Spleen (tissue), 11 donors: ENCODE results near the gene TENT4B. TPM values are rescaled to one million over a fixed set of nuclear protein-coding genes. Genes with fewer than 3 reads are reported as not detected.
A peak's percentile ranks its signal among the peaks of the same experiment; 100 is the strongest.

Experiments used
- DNase-seq: peaks from one replicate; pipeline ENCODE4 v3.0.0-alpha.2; 2020
- H3K27ac ChIP-seq, 8 donors: fragments of 200-600 bp; sonication (generic) in 7 of 8; 1 replicate in 4 of 8; 2 replicates in 4 of 8; pipeline versions ENCODE4 v1.5.0 to v1.8.0; 2016 to 2021; ENCODE audit warnings: inconsistent platforms in 4 of 8, mild to moderate bottlenecking in 4 of 8, moderate library complexity in 1 of 8
- H3K27me3 ChIP-seq, 7 donors: fragments of 200-600 bp; sonication (generic) in 6 of 7; replicated peaks in 1 of 7; 1 replicate in 4 of 7; 2 replicates in 3 of 7; pipeline versions ENCODE4 v1.5.0 to v1.8.0; 2016 to 2021; ENCODE audit warnings: inconsistent platforms in 3 of 7, mild to moderate bottlenecking in 1 of 7
- H3K36me3 ChIP-seq, 6 donors: fragments of 200-600 bp; sonication (generic) in 5 of 6; 1 replicate in 4 of 6; 2 replicates in 2 of 6; pipeline versions ENCODE4 v1.5.0 to v1.8.0; 2016 to 2021; ENCODE audit warnings: inconsistent platforms in 2 of 6
- H3K4me1 ChIP-seq, 6 donors: fragments of 200-600 bp; sonication (generic) in 5 of 6; 1 replicate in 3 of 6; 2 replicates in 3 of 6; pipeline versions ENCODE4 v1.5.0 to v1.8.0; 2016 to 2021; ENCODE audit warnings: inconsistent platforms in 3 of 6
- H3K4me3 ChIP-seq, 8 donors: fragments of 200-600 bp; sonication (generic) in 7 of 8; 1 replicate in 4 of 8; 2 replicates in 4 of 8; pipeline versions ENCODE4 v1.5.0 to v1.8.0; 2016 to 2021; ENCODE audit warnings: inconsistent platforms in 4 of 8, mild to moderate bottlenecking in 4 of 8, moderate library complexity in 2 of 8
- H3K9me3 ChIP-seq, 8 donors: fragments of 200-600 bp; sonication (generic) in 7 of 8; 1 replicate in 4 of 8; 2 replicates in 4 of 8; pipeline versions ENCODE4 v1.5.0 to v1.8.0; 2016 to 2021; ENCODE audit warnings: inconsistent platforms in 4 of 8
- POLR2A ChIP-seq, 3 donors: fragments of 450-650 bp; IDR thresholded peaks; one replicate each; pipeline ENCODE4 v1.5.1; 2017; ENCODE audit warnings: antibody characterized with exemption in 3 of 3, mild to moderate bottlenecking in 1 of 3
- POLR2AphosphoS5 ChIP-seq, 3 donors: sonication (generic); formaldehyde crosslinking; IDR thresholded peaks; one replicate each; pipeline ENCODE4 v1.5.1; 2017; ENCODE audit warnings: antibody characterized with exemption in 3 of 3
- WGBS, 5 donors: extraction: QIAGEN DNeasy Blood & Tissue Kit in 3 of 5; methylation state at CpG; one replicate each; pipeline versions ENCODE4 v1.1.5 to v1.1.7; 2013 to 2018; 5-methylcytosine and 5-hydroxymethylcytosine counted together
- intact Hi-C: fragments of 100-400 bp; cut with DNase I; formaldehyde crosslinking; loops from one replicate; pipeline ENCODE4 v1.15.0; 2023; ENCODE audit warnings: low total_unique reads
- polyA plus RNA-seq, 3 donors: library from polyadenylated mRNA; stranded (reverse); fragments of 200-250 nt; gene quantifications; one replicate each; pipeline ENCODE4 v1.2.1, GENCODE V29; 2013
- total RNA-seq, 7 donors: library from RNA; depleted of rRNA in 3 of 7; stranded (reverse); fragments of >200 nt in 3 of 7; fragmentation: NEBNext Ultra II Directional in 4 of 7; extraction: Animal tissue kit (Norgen Biotek cat#: 25700) in 4 of 7; gene quantifications; one replicate each; pipeline versions ENCODE4 v1.1.0 to v1.2.1, GENCODE V29; 2016 to 2021
- TF ChIP-seq, protein P1 (sequence below), 11 experiments: fragments of 200-600 bp in 7 of 11; fragments of 450-650 bp in 4 of 11; sonication (generic) in 4 of 11; IDR thresholded peaks in 8 of 11; conservative IDR thresholded peaks in 3 of 11; 1 replicate in 7 of 11; 2 replicates in 4 of 11; pipeline versions ENCODE4 v1.4.0 to v1.8.0; 2016 to 2021; ENCODE audit warnings: antibody characterized with exemption in 11 of 11, inconsistent platforms in 4 of 11, mild to moderate bottlenecking in 1 of 11
- donor health status: healthy with polysubstance abuse.
- donor health status: DM: no; HTN: no; CAD: no; lungs with moderate emphysema.
- donor health status: DM: no; HTN: no; CAD: no.
- donor health status: Bipolar disorder and iron deficiency.
- donor health status: healthy.
- donor health status: DM: no; HTN: no; CAD: no.
- donor health status: DM: yes; HTN: yes; CAD: no.

The TENT4B gene
- total and polyA plus RNA-seq, 10 donors = 4.2 to 16.4 (median 12.1) TPM

DNA sequence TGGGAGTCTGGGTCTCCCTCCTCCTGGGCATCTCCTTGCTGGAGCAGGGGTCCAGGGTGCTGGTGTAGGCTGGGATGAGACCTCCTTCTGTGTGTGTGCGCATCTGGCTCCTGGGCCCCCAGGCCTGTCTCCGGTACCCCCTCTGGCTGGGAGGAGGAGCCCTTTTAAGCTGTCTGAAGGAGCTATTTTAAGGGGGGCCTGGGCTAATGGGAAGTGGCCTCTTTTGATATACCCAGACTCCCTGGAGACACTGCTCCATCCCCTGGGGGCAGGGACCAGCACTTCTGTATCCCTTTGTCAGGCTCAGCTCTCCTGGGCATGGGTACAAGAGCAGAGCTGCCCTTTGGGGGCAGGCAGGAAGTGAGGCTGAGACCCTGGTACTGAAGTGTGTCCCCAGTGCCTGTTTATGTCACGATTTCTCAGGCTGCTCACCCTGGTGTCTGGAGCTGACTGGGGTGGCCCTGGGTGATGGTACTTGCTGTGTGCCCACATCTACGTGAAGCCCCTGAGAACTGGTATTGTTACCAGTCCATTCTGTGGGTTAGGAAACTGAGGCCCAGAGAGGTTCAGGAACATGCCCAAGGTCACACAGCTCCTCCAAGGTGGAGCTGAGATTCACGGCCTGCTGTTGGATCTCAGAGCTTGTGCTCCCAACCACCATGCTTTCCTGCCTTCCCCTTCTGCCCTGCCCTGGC lies 119.7 kb downstream of the TENT4B start:
- H3K4me1 ChIP-seq = peaks cover 50 to 100% (median 99%) of the 10 kb centered on the region in 6 donors
- WGBS, 5 donors = 67 to 90% (median 71%) methylated on average over 2 to 5 of the region's 5 CpGs
- peak; percentile 73 for DNase-seq

GRCh38 chr16:50273382-50273690 lies 120.2 kb downstream of the TENT4B start:
- H3K9me3 ChIP-seq = no peaks in the 10 kb centered on the region
- peak overlapping the region in 1 of 8 donors; percentile 72 for H3K4me3 ChIP-seq
- peak; percentile 73 for DNase-seq
- WGBS, 5 donors = 65 to 83% (median 74%) methylated on average over 2 of the region's 2 CpGs
- peak overlapping the region in 7 of 8 donors; percentile 90 to 98 (median 94) for H3K27ac ChIP-seq
- TF ChIP-seq POLR2AphosphoS5 (IDR thresholded peaks at IDR 0.05) = no peak
- TF ChIP-seq, protein P1, sequence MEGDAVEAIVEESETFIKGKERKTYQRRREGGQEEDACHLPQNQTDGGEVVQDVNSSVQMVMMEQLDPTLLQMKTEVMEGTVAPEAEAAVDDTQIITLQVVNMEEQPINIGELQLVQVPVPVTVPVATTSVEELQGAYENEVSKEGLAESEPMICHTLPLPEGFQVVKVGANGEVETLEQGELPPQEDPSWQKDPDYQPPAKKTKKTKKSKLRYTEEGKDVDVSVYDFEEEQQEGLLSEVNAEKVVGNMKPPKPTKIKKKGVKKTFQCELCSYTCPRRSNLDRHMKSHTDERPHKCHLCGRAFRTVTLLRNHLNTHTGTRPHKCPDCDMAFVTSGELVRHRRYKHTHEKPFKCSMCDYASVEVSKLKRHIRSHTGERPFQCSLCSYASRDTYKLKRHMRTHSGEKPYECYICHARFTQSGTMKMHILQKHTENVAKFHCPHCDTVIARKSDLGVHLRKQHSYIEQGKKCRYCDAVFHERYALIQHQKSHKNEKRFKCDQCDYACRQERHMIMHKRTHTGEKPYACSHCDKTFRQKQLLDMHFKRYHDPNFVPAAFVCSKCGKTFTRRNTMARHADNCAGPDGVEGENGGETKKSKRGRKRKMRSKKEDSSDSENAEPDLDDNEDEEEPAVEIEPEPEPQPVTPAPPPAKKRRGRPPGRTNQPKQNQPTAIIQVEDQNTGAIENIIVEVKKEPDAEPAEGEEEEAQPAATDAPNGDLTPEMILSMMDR (IDR thresholded peaks at IDR 0.05 in 8 of 11, conservative IDR thresholded peaks at IDR 0.05 in 3 of 11) = no peak
- no peak for TF ChIP-seq POLR2A (IDR thresholded peaks at IDR 0.05)
- H3K36me3 ChIP-seq = peaks cover 0 to 11% (median 0%) of the 10 kb centered on the region in 6 donors
- intact Hi-C loops = no loop called here
- H3K4me1 ChIP-seq = peaks cover 49 to 100% (median 99%) of the 10 kb centered on the region in 6 donors
- H3K27me3 ChIP-seq = no peaks in the 10 kb centered on the region

More for the DNA sequence above, 119.7 kb downstream of the TENT4B start:
- Histone ChIP-seq H3K27me3 (no peaks in the 10 kb centered on the region), H3K9me3 (no peaks in the 10 kb centered on the region), H3K27ac (peak overlapping the region in 7 of 8 donors; percentile 19 to 98 (median 94)), H3K4me3 (peak overlapping the region in 1 of 8 donors; percentile 72), H3K36me3 (peaks cover 0 to 11% (median 0%) of the 10 kb centered on the region in 6 donors)
- TF ChIP-seq POLR2A (IDR thresholded peaks at IDR 0.05) (no peak), POLR2AphosphoS5 (IDR thresholded peaks at IDR 0.05) (no peak)
- TF ChIP-seq, protein P1 (IDR thresholded peaks at IDR 0.05 in 8 of 11, conservative IDR thresholded peaks at IDR 0.05 in 3 of 11) = no peak
- intact Hi-C loops = no loop called here

GRCh38 chr16:50273888-50274325 lies 120.8 kb downstream of the TENT4B start:
- peak; percentile 90 for DNase-seq
- Histone ChIP-seq H3K36me3 (peaks cover 0 to 11% (median 0%) of the 10 kb centered on the region in 6 donors), H3K4me3 (peak overlapping the region in 7 of 8 donors; percentile 27 to 72 (median 46)), H3K9me3 (no peaks in the 10 kb centered on the region), H3K27ac (peak overlapping the region; percentile 90 to 98 (median 92)), H3K27me3 (no peaks in the 10 kb centered on the region), H3K4me1 (peaks cover 55 to 100% (median 99%) of the 10 kb centered on the region in 6 donors)
- intact Hi-C loops = no loop called here
- 6 to 38% (median 27%) methylated on average over 13 of the region's 13 CpGs for WGBS, 5 donors
- TF ChIP-seq POLR2AphosphoS5 (IDR thresholded peaks at IDR 0.05) (peak; percentile 50 to 58 (median 54)), POLR2A (IDR thresholded peaks at IDR 0.05) (no peak)
- TF ChIP-seq, protein P1 (IDR thresholded peaks at IDR 0.05 in 8 of 11, conservative IDR thresholded peaks at IDR 0.05 in 3 of 11) = no peak
